RCC 7860 (cell line): Measurements from ENCODE around the gene SDCBP2.
A peak's percentile ranks its signal among the peaks of the same experiment; 100 is the strongest.

Experiments used
- DNase-seq: peaks from one replicate; pipeline ENCODE4 v3.0.0-alpha.2; 2015; ENCODE audit warnings: low spot score
- FAIRE-seq: peaks from 2 replicates; lab custom pipeline; 2012; peaks lifted over from hg19 to GRCh38; lab: Jason Lieb, UNC

The SDCBP2 gene

GRCh38 chr20:1331801-1332453 lies 3.0 kb upstream of the SDCBP2 start:
- FAIRE-seq, result no peak
- DNase-seq, result no peak

DNA sequence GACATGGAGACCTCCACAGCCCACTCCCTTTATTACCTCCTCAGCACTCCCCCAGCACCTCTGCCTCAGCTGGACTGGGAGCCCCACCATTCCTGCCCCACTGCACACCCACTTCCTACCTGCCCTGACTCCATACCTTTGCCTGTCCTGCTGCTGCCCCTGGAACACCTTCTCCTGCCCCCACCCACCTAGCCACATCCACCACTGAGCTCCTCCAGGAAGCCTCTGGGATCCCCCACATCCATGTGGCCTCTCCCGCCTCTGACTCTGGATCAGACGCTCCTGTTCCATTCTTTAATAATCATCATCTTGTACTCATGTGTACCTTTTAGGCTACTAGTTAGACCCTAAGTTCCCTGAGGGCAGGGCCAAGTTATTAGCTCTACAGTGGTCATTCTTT lies 2.2 kb upstream of the SDCBP2 start:
- FAIRE-seq (no peak), DNase-seq (no peak)

GRCh38 chr20:1330075-1330830 lies 1.3 kb upstream of the SDCBP2 start:
- no peak for FAIRE-seq
- no peak for DNase-seq

GRCh38 chr20:1327827-1328679 lies 886 bp downstream of the SDCBP2 start:
- no peak for DNase-seq
- no peak for FAIRE-seq

- no peak for FAIRE-seq
- DNase-seq, result peak; percentile 75
Observed at GRCh38 chr20:1327241-1327653, 1.7 kb downstream of the SDCBP2 start.

DNA sequence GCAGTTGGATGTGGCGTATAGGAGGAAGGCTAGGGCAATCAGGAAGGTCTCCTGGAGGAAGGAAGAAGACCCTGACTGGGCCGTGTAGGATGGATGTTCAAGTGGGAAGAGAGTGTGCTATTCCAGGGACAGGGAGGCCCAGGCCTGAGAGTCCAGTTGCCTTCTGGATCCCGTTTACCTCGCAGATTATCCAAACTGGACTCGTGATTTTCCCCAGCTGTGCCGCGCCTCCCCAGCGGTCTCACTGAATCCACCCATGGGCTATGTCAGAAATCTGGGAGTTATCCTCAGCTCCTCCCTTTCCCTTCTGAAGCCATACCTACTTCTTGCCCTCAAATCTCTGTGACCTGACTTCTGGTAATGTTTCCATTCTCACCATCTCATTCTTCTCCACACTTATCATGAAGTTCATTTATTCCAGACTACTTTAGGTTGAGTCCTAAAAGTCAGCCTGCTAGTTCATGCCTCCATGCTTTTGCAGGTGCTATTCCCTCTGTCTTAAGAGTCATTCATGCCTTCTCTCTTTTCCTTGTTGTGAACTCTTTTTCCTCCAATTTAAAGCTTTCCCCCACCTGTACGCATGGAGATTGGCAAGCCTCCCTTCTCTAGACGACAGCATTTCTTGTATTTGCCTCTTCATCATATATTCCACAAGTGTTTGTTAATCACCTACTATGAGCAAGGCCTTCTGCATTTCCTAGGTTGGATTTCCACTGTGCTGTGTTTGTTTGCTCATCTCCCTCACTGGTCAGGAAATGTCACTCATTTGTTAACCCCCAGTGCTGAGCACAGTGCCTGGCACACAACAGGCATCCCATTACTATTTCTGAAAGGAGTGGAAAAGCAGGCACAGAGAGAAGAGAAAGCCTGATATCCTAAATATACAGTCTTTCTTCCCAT lies 2.7 kb downstream of the SDCBP2 start:
- no peak for FAIRE-seq
- DNase-seq, result no peak

- FAIRE-seq (peak; percentile 70), DNase-seq (peak; percentile 91)
Observed at GRCh38 chr20:1325173-1326030, 3.5 kb downstream of the SDCBP2 start.

DNA sequence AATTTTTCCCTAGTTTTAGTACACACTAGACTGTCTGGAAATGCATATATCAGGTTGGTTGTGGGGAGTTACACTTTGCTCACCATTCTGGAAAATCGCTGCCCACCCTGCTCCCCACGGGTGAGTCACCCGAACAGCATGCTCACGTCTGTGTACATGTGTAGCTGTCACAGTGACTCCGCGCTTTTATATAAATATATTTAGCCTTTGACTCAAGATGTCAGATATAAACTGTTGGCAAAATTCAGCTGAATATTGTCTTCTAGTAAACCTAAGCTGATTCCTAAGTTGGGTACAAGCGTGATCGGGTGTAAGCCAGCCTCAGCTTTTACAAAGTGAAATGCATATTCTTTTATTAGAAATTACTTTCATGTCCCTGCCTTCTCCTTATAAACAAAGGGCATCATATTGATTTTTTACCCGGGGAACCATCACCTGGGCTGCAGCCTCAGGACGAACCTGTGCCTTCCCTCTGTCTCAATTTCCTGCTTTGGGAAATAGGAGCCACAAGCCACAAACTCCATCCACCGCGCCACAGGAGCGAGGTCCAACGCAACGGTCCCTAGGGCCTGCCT lies 4.3 kb downstream of the SDCBP2 start:
- DNase-seq (peak; percentile 30), FAIRE-seq (no peak)

DNA sequence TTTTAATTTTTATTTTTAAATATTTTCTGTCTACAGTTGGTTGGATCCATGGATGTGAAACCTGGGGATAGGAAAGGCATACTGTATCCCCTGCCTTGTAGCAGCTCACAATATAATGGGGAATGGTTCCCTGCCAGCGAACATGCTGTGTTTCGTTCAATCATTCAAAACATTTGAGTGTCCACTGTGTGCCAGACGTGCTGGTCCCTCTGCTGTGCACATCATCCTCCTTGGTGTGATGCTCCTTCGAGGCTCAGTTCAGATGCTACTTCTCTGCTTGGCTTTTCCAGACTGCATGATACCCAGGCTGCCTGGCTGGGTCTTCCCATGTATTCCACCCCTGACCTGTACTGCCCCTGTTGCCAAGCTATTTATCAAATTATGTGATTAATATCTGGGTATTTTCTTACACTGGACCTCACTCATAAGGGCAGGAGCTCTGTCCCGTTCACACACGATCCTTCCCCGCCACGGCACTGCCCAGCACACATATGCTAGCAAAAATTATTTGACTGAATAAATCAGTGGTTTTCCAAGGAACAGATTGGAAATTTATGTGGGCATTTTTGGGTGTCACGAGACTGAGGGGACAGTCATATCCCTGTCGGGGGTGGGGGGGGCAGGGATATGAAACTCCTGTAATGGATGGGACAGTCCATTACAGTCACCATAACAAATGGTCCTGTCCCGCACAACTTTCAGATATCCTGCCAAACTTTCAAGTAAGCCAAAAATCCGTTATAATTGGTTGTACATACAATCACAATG lies 4.9 kb downstream of the SDCBP2 start:
- DNase-seq (no peak), FAIRE-seq (no peak)

GRCh38 chr20:1323256-1323655 lies 5.7 kb downstream of the SDCBP2 start:
- FAIRE-seq (no peak), DNase-seq (no peak)

DNA sequence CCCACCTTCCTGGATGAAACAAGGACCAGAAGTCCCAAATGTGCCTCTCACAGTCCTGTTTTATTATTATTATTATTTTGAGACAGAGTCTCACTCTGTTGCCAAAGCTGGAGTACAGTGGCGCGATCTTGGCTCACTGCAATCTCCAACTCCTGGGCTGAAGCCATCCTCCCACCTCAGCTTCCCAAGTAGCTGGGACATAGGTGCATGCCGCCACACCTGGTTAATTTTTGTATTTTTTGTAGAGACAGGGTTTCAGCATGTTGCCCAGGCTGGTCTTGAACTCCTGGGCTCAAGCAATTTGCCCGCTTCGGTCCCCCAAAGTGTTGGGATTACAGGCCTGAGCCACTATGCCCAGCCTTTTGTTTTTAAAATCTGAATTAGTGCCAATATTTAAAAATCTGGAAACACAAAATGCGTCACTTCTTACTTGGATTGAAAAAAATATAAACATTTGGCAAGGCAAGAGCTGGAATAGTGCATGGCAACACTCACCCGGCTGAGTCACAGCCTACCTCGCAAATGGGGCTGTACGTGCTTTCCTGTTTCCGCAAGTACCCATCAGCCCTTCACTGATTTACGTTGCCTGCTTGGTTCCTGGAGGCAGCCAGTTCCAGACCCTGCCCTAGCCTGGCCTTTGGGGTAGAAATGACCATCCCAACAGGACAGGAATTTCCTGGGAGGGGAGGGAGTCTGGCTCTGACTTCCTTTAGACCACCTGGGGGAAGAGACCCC lies 6.3 kb downstream of the SDCBP2 start:
- FAIRE-seq, result no peak
- no peak for DNase-seq

DNA sequence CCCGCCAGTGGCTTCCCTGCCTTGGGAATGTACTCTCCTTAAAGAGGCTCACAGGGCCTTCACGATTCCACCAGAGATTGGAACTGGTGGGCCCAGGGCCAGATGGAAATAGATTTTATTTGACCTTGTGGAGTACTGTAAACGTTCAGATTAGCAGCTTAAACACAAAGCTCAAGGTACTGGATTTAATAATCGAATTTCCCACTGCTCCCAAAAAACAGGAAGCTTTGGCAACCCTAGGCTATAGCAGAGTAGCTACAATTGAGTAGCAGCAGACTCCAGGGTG lies 7.3 kb downstream of the SDCBP2 start:
- DNase-seq, result no peak
- FAIRE-seq, result no peak

- FAIRE-seq, result no peak
- no peak for DNase-seq
Observed at GRCh38 chr20:1320902-1321653, 7.9 kb downstream of the SDCBP2 start.

DNA sequence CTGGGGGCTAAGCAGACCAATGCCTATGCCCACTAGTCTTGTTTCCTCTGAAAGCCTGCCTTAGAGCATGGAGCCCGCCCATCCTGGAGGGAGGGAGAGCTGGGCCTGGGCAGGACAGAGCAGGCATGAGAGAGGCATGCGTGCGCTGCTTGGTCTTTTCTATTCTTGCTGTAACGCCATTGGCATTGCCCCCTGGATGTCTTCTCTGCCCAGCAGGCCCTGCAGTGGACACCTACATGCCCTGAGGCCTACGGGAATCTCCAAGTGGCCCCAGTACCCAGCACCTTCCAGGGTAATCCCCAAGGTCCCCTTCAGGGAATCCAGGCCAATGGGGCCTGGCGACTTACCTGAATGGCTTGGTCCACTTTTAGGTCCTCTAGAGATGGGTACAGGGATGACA lies 8.9 kb downstream of the SDCBP2 start:
- DNase-seq (no peak), FAIRE-seq (no peak)

DNA sequence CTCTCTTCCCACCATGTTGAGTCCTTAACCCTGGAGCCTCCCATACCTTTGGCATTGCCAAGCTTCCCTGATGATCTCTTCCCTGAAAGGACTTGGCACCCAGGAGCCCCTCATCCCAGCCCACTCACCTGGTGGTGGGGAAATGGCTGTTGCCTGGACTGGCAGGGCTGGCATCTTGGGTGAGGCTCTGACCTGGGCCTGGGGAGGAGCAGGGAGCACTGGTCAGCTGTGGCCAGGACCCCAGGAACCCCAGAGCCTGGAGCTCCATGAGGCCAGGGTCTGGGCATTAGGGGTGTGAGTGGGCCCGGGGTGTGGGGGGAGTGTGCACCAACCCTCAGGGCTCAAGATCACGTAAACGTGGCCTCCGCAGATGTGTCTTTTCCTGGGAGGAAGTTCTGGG lies 9.5 kb downstream of the SDCBP2 start:
- FAIRE-seq, result no peak
- no peak for DNase-seq

- FAIRE-seq, result no peak
- no peak for DNase-seq
Observed at GRCh38 chr20:1319051-1319450, 9.9 kb downstream of the SDCBP2 start.

- FAIRE-seq (no peak), DNase-seq (no peak)
Observed at GRCh38 chr20:1317545-1318255, 11.2 kb downstream of the SDCBP2 start.
